ENCODE measurements around the gene CLRN3. TPM values are rescaled to one million over a fixed set of nuclear protein-coding genes. Genes with fewer than 3 reads are reported as not detected.

The CLRN3 gene
- total RNA-seq, 1 donor from 2014 or later = 3.2 TPM

GRCh38 chr10:127916826-127917225 is 24.1 kb upstream of the CLRN3 start:
- H3K9me3 Mint-ChIP-seq (ENCODE audit: low read depth) = no peaks in the 10 kb centered on the region
- H3K4me3 Mint-ChIP-seq (ENCODE audit: low read depth) = no peak overlapping the region
- no peak for DNase-seq (ENCODE audit: low spot score, unreplicated experiment)
- peak; percentile 31 for TF ChIP-seq CTCF (IDR thresholded peaks at IDR 0.05; ENCODE audit: unreplicated experiment)
- H3K27me3 Mint-ChIP-seq = peaks cover 36% of the 10 kb centered on the region
- peaks cover 1% of the 10 kb centered on the region for H3K4me1 Mint-ChIP-seq (ENCODE audit: low read depth)
- no peak overlapping the region for H3K27ac Mint-ChIP-seq
- H3K36me3 Mint-ChIP-seq (ENCODE audit: insufficient read depth) = no peaks in the 10 kb centered on the region

GRCh38 chr10:127915324-127915723 is 22.6 kb upstream of the CLRN3 start:
- TF ChIP-seq CTCF (IDR thresholded peaks at IDR 0.05; ENCODE audit: unreplicated experiment) = no peak
- Mint-ChIP-seq H3K27ac (no peak overlapping the region), H3K4me3 (ENCODE audit: low read depth) (no peak overlapping the region), H3K36me3 (ENCODE audit: insufficient read depth) (no peaks in the 10 kb centered on the region), H3K9me3 (ENCODE audit: low read depth) (no peaks in the 10 kb centered on the region), H3K27me3 (peaks cover 28% of the 10 kb centered on the region), H3K4me1 (ENCODE audit: low read depth) (peaks cover 1% of the 10 kb centered on the region)
- no peak for DNase-seq (ENCODE audit: low spot score, unreplicated experiment)

GRCh38 chr10:127913368-127913759 is 20.6 kb upstream of the CLRN3 start:
- no peak for TF ChIP-seq CTCF (IDR thresholded peaks at IDR 0.05; ENCODE audit: unreplicated experiment)
- H3K4me3 Mint-ChIP-seq (ENCODE audit: low read depth) = no peak overlapping the region

GRCh38 chr10:127912607-127913367 is 20.0 kb upstream of the CLRN3 start:
- H3K36me3 Mint-ChIP-seq (ENCODE audit: insufficient read depth) = no peaks in the 10 kb centered on the region
- DNase-seq (ENCODE audit: low spot score, unreplicated experiment) = no peak
- peaks cover 1% of the 10 kb centered on the region for H3K4me1 Mint-ChIP-seq (ENCODE audit: low read depth)
- H3K4me3 Mint-ChIP-seq (ENCODE audit: low read depth) = no peak overlapping the region
- TF ChIP-seq CTCF (IDR thresholded peaks at IDR 0.05; ENCODE audit: unreplicated experiment) = no peak
- H3K27ac Mint-ChIP-seq = no peak overlapping the region
- H3K9me3 Mint-ChIP-seq (ENCODE audit: low read depth) = no peaks in the 10 kb centered on the region
- peaks cover 42% of the 10 kb centered on the region for H3K27me3 Mint-ChIP-seq

More at GRCh38 chr10:127913368-127913759, 20.6 kb upstream of the CLRN3 start:
- DNase-seq (ENCODE audit: low spot score, unreplicated experiment) = no peak
- Mint-ChIP-seq H3K9me3 (ENCODE audit: low read depth) (no peaks in the 10 kb centered on the region), H3K27ac (no peak overlapping the region), H3K27me3 (peaks cover 36% of the 10 kb centered on the region), H3K4me1 (ENCODE audit: low read depth) (peaks cover 1% of the 10 kb centered on the region), H3K36me3 (ENCODE audit: insufficient read depth) (no peaks in the 10 kb centered on the region)

DNA sequence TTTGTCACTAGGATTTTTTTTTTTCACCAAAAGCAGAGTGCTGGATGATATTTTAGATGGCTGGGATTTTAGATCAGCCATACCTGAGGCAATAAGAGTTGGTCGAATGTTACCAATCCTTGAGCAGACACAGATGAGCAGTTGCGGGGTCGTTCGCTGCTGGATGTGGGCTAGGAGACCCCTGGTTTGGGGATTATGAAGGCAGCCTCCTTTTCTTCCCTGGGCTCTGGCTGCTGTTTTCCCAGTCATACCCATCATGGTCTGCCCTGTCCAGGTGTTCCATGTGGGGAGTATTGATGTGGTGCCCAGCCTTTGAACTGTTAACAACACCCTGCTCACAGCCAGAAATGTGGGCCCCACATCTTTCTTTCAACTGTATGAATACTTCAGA is 19.1 kb upstream of the CLRN3 start:
- Mint-ChIP-seq H3K27me3 (peaks cover 40% of the 10 kb centered on the region), H3K4me1 (ENCODE audit: low read depth) (peaks cover 1% of the 10 kb centered on the region), H3K4me3 (ENCODE audit: low read depth) (no peak overlapping the region), H3K27ac (no peak overlapping the region), H3K9me3 (ENCODE audit: low read depth) (no peaks in the 10 kb centered on the region), H3K36me3 (ENCODE audit: insufficient read depth) (no peaks in the 10 kb centered on the region)
- DNase-seq (ENCODE audit: low spot score, unreplicated experiment) = no peak
- no peak for TF ChIP-seq CTCF (IDR thresholded peaks at IDR 0.05; ENCODE audit: unreplicated experiment)
